A549 (cell line): ENCODE results near the gene LRRC37A2.
"Not testable (repeated sequence)": the region's sequence is repeated elsewhere in the genome, so short reads cannot be mapped to it uniquely, and the experiment has no call there.

ENCODE experiments used
- CBX2 ChIP-seq: fragments of 200-600 bp; sonication (generic); IDR thresholded peaks from 2 replicates; pipeline ENCODE4 v1.6.1; 2016; ENCODE audit warnings: low read depth, mild to moderate bottlenecking, borderline replicate concordance
- CTCF ChIP-seq: fragments of >200 bp; sonication (Bioruptor Twin); formaldehyde crosslinking; IDR thresholded peaks from 3 replicates; pipeline ENCODE4 v1.5.1; 2016
- E2F6 ChIP-seq: IDR thresholded peaks from 2 replicates; pipeline ENCODE4 v1.6.1; 2012; ENCODE audit warnings: low read depth, borderline replicate concordance
- HOXB5 ChIP-seq: fragments of 250-450 bp; sonication (Bioruptor Pico); IDR thresholded peaks from 2 replicates; pipeline ENCODE4 v1.5.0; 2020; ENCODE audit warnings: mild to moderate bottlenecking, moderate library complexity
- JUN ChIP-seq, 2 experiments: fragments of >200 bp; sonication (Bioruptor Twin); formaldehyde crosslinking; IDR thresholded peaks; 2 replicates in 1 of 2; 3 replicates in 1 of 2; pipeline ENCODE4 v1.6.1; 2016 to 2017
- MYC ChIP-seq: IDR thresholded peaks from 2 replicates; pipeline ENCODE4 v1.6.1; 2012; ENCODE audit warnings: mild to moderate bottlenecking, inconsistent platforms, low read length, improper control_type of control experiment, borderline replicate concordance
- RCOR1 ChIP-seq: fragments of 150-350 bp; IDR thresholded peaks from 2 replicates; pipeline ENCODE4 v1.6.1; 2014; ENCODE audit warnings: antibody characterized with exemption, low read length, low read depth

GRCh38 chr17:46505896-46506295, 6.4 kb upstream of the LRRC37A2 start:
- not testable (repeated sequence) for TF ChIP-seq CTCF; HOXB5 (CRISPR knock-in tag); MYC; E2F6; CBX2; JUN (IDR thresholded peaks at IDR 0.05); RCOR1
